HCT116 (cell line): ENCODE results near the gene RARB. TPM values are rescaled to one million over a fixed set of nuclear protein-coding genes. Genes with fewer than 3 reads are reported as not detected.

Experiments used
- ATAC-seq: fragments of 200-7000 bp; cut with Tn5 transposase; 2 replicates; pipeline ENCODE4 v1.9.1; 2020; ENCODE audit warnings: mild to moderate bottlenecking, moderate library complexity
- BruUV-seq: library from RNA; stranded (reverse); fragments of 400-500 nt; replicated peaks from 2 replicates; lab custom pipeline; 2021; lab: Mats Ljungman, UMichigan
- CTCF ChIA-PET: fragments of 300-600 bp; sonication (Branson Sonifier 250); formaldehyde crosslinking; loops from one replicate; lab custom pipeline; 2021; ENCODE audit warnings: antibody characterized with exemption; lab: Charles Lee
- POLR2A ChIA-PET: fragments of 300-600, 350-600 bp; sonication (Branson Sonifier 250); formaldehyde crosslinking; loops from one replicate; lab custom pipeline; 2021; ENCODE audit warnings: antibody characterized with exemption; lab: Charles Lee
- RAD21 ChIA-PET, 2 experiments: fragments of 300-600 bp; sonication (Branson Sonifier 250); formaldehyde crosslinking; loops; one replicate each; lab custom pipeline; 2023; ENCODE audit warnings: low total read pairs in 2 of 2; ENCODE audit not compliant: uncharacterized antibody in 2 of 2, unreplicated experiment in 2 of 2, low non-redundant PET in 1 of 2; lab: Charles Lee
- DNase-seq: peaks from one replicate; pipeline ENCODE4 v3.0.0-alpha.2; 2010; ENCODE audit warnings: low read depth, low spot score
- H2AFZ ChIP-seq: fragments of 200-600 bp; shearing (Covaris generic), sonication (generic); 2 replicates; pipeline ENCODE4 v1.6.1; 2017; ENCODE audit warnings: low read depth, mixed run types, mixed read lengths, antibody characterized with exemption, low read length; ENCODE audit not compliant: poor library complexity, severe bottlenecking
- H3K27ac ChIP-seq: 2 replicates; pipeline ENCODE4 v1.5.1; 2012; ENCODE audit warnings: low read depth, low read length
- H3K27me3 ChIP-seq: fragments of 200-600 bp; sonication (generic); 2 replicates; pipeline ENCODE4 v1.6.1; 2016; ENCODE audit warnings: mixed run types, low read length, mixed read lengths; ENCODE audit not compliant: insufficient read depth
- H3K36me3 ChIP-seq, 2 experiments: fragments of 200-500 bp in 1 of 2; fragments of 200-600 bp in 1 of 2; sonication (Bioruptor generic) in 1 of 2; sonication (generic) in 1 of 2; 2 replicates each; pipeline versions ENCODE4 v1.5.1 to v1.6.1; 2014 to 2016; ENCODE audit warnings: low read length in 2 of 2, inconsistent platforms in 1 of 2, mixed read lengths in 1 of 2, mixed run types in 1 of 2; ENCODE audit not compliant: insufficient read depth in 2 of 2, control insufficient read depth in 1 of 2
- H3K4me1 ChIP-seq, 2 experiments: fragments of 200-600 bp in 1 of 2; sonication (generic) in 1 of 2; 2 replicates each; pipeline versions ENCODE4 v1.5.1 to v1.6.1; 2012 to 2017; ENCODE audit warnings: low read length in 2 of 2, inconsistent platforms in 1 of 2, mild to moderate bottlenecking in 1 of 2, mixed read lengths in 1 of 2, mixed run types in 1 of 2, moderate library complexity in 1 of 2; ENCODE audit not compliant: insufficient read depth in 2 of 2, control insufficient read depth in 1 of 2
- H3K4me2 ChIP-seq: fragments of 200-600 bp; sonication (generic); 2 replicates; pipeline ENCODE4 v1.6.1; 2017; ENCODE audit warnings: mixed run types, low read length, mixed read lengths
- H3K4me3 ChIP-seq, 2 experiments: fragments of 200-600 bp in 1 of 2; sonication (generic) in 1 of 2; replicated peaks in 1 of 2; 2 replicates each; pipeline ENCODE4 v1.5.1; 2011 to 2016; ENCODE audit warnings: low read length in 2 of 2, control low read depth in 1 of 2, low read depth in 1 of 2, mild to moderate bottlenecking in 1 of 2, mixed read lengths in 1 of 2, mixed run types in 1 of 2
- H3K79me2 ChIP-seq: fragments of 200-600 bp; sonication (generic); 2 replicates; pipeline ENCODE4 v1.6.1; 2017; ENCODE audit warnings: mild to moderate bottlenecking, mixed run types, low read length, moderate library complexity, mixed read lengths; ENCODE audit not compliant: insufficient read depth
- H3K9ac ChIP-seq: fragments of 200-600 bp; sonication (generic); 2 replicates; pipeline ENCODE4 v1.6.1; 2016; ENCODE audit warnings: low read length, mixed read lengths
- H3K9me2 ChIP-seq: fragments of 200-600 bp; sonication (generic), shearing (Covaris generic); 2 replicates; pipeline ENCODE4 v1.6.1; 2017; ENCODE audit warnings: mixed run types, mild to moderate bottlenecking, moderate library complexity; ENCODE audit not compliant: insufficient read depth
- H3K9me3 ChIP-seq, 2 experiments: fragments of 200-500 bp in 1 of 2; fragments of 200-600 bp in 1 of 2; sonication (Bioruptor generic) in 1 of 2; sonication (generic) in 1 of 2; 2 replicates each; pipeline ENCODE4 v1.6.1; 2014 to 2017; ENCODE audit warnings: low read length in 2 of 2, mixed read lengths in 2 of 2, inconsistent platforms in 1 of 2, low read depth in 1 of 2, mild to moderate bottlenecking in 1 of 2, mixed run types in 1 of 2, moderate library complexity in 1 of 2; ENCODE audit not compliant: control insufficient read depth in 1 of 2, insufficient read depth in 1 of 2
- H4K20me1 ChIP-seq: fragments of 200-600 bp; sonication (generic), shearing (Covaris generic); 2 replicates; pipeline ENCODE4 v1.6.1; 2017; ENCODE audit warnings: mixed run types, mild to moderate bottlenecking, moderate library complexity; ENCODE audit not compliant: insufficient read depth
- CTCF ChIP-seq, 3 experiments: fragments of 200-600 bp in 1 of 3; sonication (generic) in 1 of 3; IDR thresholded peaks in 2 of 3; conservative IDR thresholded peaks in 1 of 3; 2 replicates each; pipeline ENCODE4 v1.5.1; 2012 to 2017; ENCODE audit warnings: low read depth in 2 of 3, low read length in 2 of 3, antibody characterized with exemption in 1 of 3, borderline replicate concordance in 1 of 3, control low read depth in 1 of 3, mild to moderate bottlenecking in 1 of 3, mixed read lengths in 1 of 3, mixed run types in 1 of 3, moderate library complexity in 1 of 3; ENCODE audit not compliant: insufficient read depth in 1 of 3
- EGR1 ChIP-seq: IDR thresholded peaks from 2 replicates; pipeline ENCODE4 v1.6.1; 2012; ENCODE audit warnings: low read depth
- ELF1 ChIP-seq: IDR thresholded peaks from 2 replicates; pipeline ENCODE4 v1.6.1; 2012; ENCODE audit warnings: low read depth, borderline replicate concordance
- EZH2 ChIP-seq: fragments of 200-600 bp; sonication (generic); IDR thresholded peaks from 2 replicates; pipeline ENCODE4 v1.6.1; 2017; ENCODE audit warnings: antibody characterized with exemption, mixed run types
- EZH2phosphoT487 ChIP-seq: fragments of 200-600 bp; IDR thresholded peaks from 2 replicates; pipeline ENCODE4 v1.6.1; 2018; ENCODE audit warnings: antibody characterized with exemption, borderline replicate concordance
- FOSL1 ChIP-seq: IDR thresholded peaks from 2 replicates; pipeline ENCODE4 v1.6.1; 2012; ENCODE audit warnings: low read depth
- JUND ChIP-seq: IDR thresholded peaks from 2 replicates; pipeline ENCODE4 v1.6.1; 2012
- MAX ChIP-seq: IDR thresholded peaks from 2 replicates; pipeline ENCODE4 v1.6.1; 2012
- POLR2A ChIP-seq: IDR thresholded peaks from 2 replicates; pipeline ENCODE4 v1.7.0; 2011; ENCODE audit warnings: borderline replicate concordance; ENCODE audit not compliant: insufficient read depth, insufficient read length; ENCODE audit errors: extremely low read depth
- POLR2AphosphoS5 ChIP-seq: IDR thresholded peaks from 2 replicates; pipeline ENCODE4 v1.6.1; 2011; ENCODE audit warnings: mild to moderate bottlenecking, low read depth, low read length, moderate library complexity
- RAD21 ChIP-seq: IDR thresholded peaks from 2 replicates; pipeline ENCODE4 v1.6.1; 2012; ENCODE audit warnings: low read depth, mild to moderate bottlenecking
- SIN3A ChIP-seq: IDR thresholded peaks from 2 replicates; pipeline ENCODE4 v1.6.1; 2012; ENCODE audit warnings: low read depth
- SP1 ChIP-seq: IDR thresholded peaks from 2 replicates; pipeline ENCODE4 v1.6.1; 2012; ENCODE audit warnings: low read depth
- YY1 ChIP-seq: IDR thresholded peaks from 2 replicates; pipeline ENCODE4 v1.6.1; 2011; ENCODE audit warnings: low read length, low read depth, moderate library complexity, mild to moderate bottlenecking; ENCODE audit not compliant: insufficient replicate concordance; ENCODE audit errors: extremely low read depth
- ZBTB33 ChIP-seq: IDR thresholded peaks from 2 replicates; pipeline ENCODE4 v1.6.1; 2011; ENCODE audit warnings: mild to moderate bottlenecking, low read length, moderate library complexity; ENCODE audit not compliant: insufficient replicate concordance; ENCODE audit errors: extremely low read depth
- ZNF274 ChIP-seq: fragments of 200-500 bp; sonication (Bioruptor generic); IDR thresholded peaks from 2 replicates; pipeline ENCODE4 v1.6.1; 2014; ENCODE audit warnings: mild to moderate bottlenecking, low read depth, low read length, inconsistent platforms
- intact Hi-C: fragments of 100-400 bp; cut with micrococcal nuclease; formaldehyde crosslinking; loops from 2 replicates; pipeline ENCODE4 v1.10.0; 2022
- total RNA-seq: library from RNA; stranded (reverse); gene quantifications from one replicate; pipeline ENCODE4 v1.2.1, GENCODE V29; 2021; ENCODE audit not compliant: unreplicated experiment

Gene RARB
- total RNA-seq, 1 experiment from 2014 or later: not detected

GRCh38 chr3:25572336-25572735 is 144.3 kb downstream of the RARB start:
- Histone ChIP-seq H3K4me3 (no peak overlapping the region), H3K36me3 (no peaks in the 10 kb centered on the region), H3K9me3 (no peaks in the 10 kb centered on the region), H2AFZ (no peak overlapping the region), H3K4me2 (no peak overlapping the region), H3K9ac (no peak overlapping the region), H3K9me2 (no peaks in the 10 kb centered on the region), H3K79me2 (no peaks in the 10 kb centered on the region), H4K20me1 (no peaks in the 10 kb centered on the region), H3K27ac (no peak overlapping the region), H3K4me1 (no peaks in the 10 kb centered on the region), H3K27me3 (no peaks in the 10 kb centered on the region)
- ATAC-seq (no peak), DNase-seq (no peak)
- TF ChIP-seq EZH2 (no peak), ZBTB33 (no peak), YY1 (no peak), SP1 (no peak), EGR1 (no peak), CTCF (IDR thresholded peaks at IDR 0.05 in 2 of 3, conservative IDR thresholded peaks at IDR 0.05 in 1 of 3; ENCODE audit: borderline replicate concordance in 1 of 3, insufficient read depth in 1 of 3, low read depth in 2 of 3, low read length in 2 of 3) (no peak), FOSL1 (no peak), ZNF274 (no peak), JUND (no peak), MAX (no peak), RAD21 (no peak), EZH2phosphoT487 (no peak), POLR2A (no peak), POLR2AphosphoS5 (no peak), ELF1 (no peak), SIN3A (no peak)
- ChIA-PET CTCF (no interaction called here), POLR2A (no interaction called here), RAD21 (no interaction called here)
- no TSS peak for BruUV-seq
- intact Hi-C loops: no loop called here
